Progenitor cell of endocrine pancreas (in vitro differentiated cells): Measurements from ENCODE around the gene SRGAP2C. TPM values are rescaled to one million over a fixed set of nuclear protein-coding genes. Genes with fewer than 3 reads are reported as not detected.
"Not testable (repeated sequence)": the region's sequence is repeated elsewhere in the genome, so short reads cannot be mapped to it uniquely, and the experiment has no call there.

Experiments used
- DNase-seq: peaks from one replicate; pipeline ENCODE4 v3.0.0; 2021; ENCODE audit warnings: low spot score; ENCODE audit not compliant: unreplicated experiment
- H3K27ac Mint-ChIP-seq: 2 replicates; pipeline ENCODE4 v1.8.0; 2021; ENCODE audit warnings: mild to moderate bottlenecking, moderate library complexity, mixed read lengths
- H3K27me3 Mint-ChIP-seq: 2 replicates; pipeline ENCODE4 v1.8.0; 2021; ENCODE audit warnings: mixed read lengths
- H3K36me3 Mint-ChIP-seq: 2 replicates; pipeline ENCODE4 v1.8.0; 2022; ENCODE audit warnings: mixed read lengths; ENCODE audit not compliant: insufficient read depth
- H3K4me1 Mint-ChIP-seq: 2 replicates; pipeline ENCODE4 v1.8.0; 2021; ENCODE audit warnings: low read depth, mixed read lengths
- H3K4me3 Mint-ChIP-seq: 2 replicates; pipeline ENCODE4 v1.8.0; 2021; ENCODE audit warnings: low read depth, mild to moderate bottlenecking, moderate library complexity, mixed read lengths
- H3K9me3 Mint-ChIP-seq: 2 replicates; pipeline ENCODE4 v1.8.0; 2021; ENCODE audit warnings: low read depth, mixed read lengths
- total RNA-seq: library from RNA; stranded (reverse); gene quantifications from 2 replicates; pipeline ENCODE4 v1.2.1, GENCODE V29; 2021

The SRGAP2C gene
- total RNA-seq, 1 donor from 2014 or later = 14.4 TPM

GRCh38 chr1:121221770-121222169 is 37.0 kb downstream of the SRGAP2C start:
- not testable (repeated sequence) for H3K4me3 Mint-ChIP-seq, DNase-seq, H3K27ac Mint-ChIP-seq, H3K4me1 Mint-ChIP-seq, H3K36me3 Mint-ChIP-seq, H3K9me3 Mint-ChIP-seq, H3K27me3 Mint-ChIP-seq

GRCh38 chr1:121224714-121225113 is 39.9 kb downstream of the SRGAP2C start:
- H3K36me3 Mint-ChIP-seq, H3K9me3 Mint-ChIP-seq, H3K4me1 Mint-ChIP-seq, H3K4me3 Mint-ChIP-seq, DNase-seq, H3K27me3 Mint-ChIP-seq, H3K27ac Mint-ChIP-seq: not testable (repeated sequence)

GRCh38 chr1:121226295-121226904 is 41.6 kb downstream of the SRGAP2C start:
- H3K27me3 Mint-ChIP-seq, H3K4me1 Mint-ChIP-seq, H3K27ac Mint-ChIP-seq, DNase-seq, H3K4me3 Mint-ChIP-seq, H3K9me3 Mint-ChIP-seq, H3K36me3 Mint-ChIP-seq: not testable (repeated sequence)

GRCh38 chr1:121226925-121227324 is 42.1 kb downstream of the SRGAP2C start:
- H3K9me3 Mint-ChIP-seq, H3K4me1 Mint-ChIP-seq, H3K27me3 Mint-ChIP-seq, H3K27ac Mint-ChIP-seq, H3K4me3 Mint-ChIP-seq, DNase-seq, H3K36me3 Mint-ChIP-seq: not testable (repeated sequence)

- not testable (repeated sequence) for H3K4me3 Mint-ChIP-seq, H3K27me3 Mint-ChIP-seq, DNase-seq, H3K4me1 Mint-ChIP-seq, H3K27ac Mint-ChIP-seq, H3K9me3 Mint-ChIP-seq, H3K36me3 Mint-ChIP-seq
Observed at GRCh38 chr1:121227544-121228330, 43.0 kb downstream of the SRGAP2C start.

- not testable (repeated sequence) for H3K9me3 Mint-ChIP-seq, H3K36me3 Mint-ChIP-seq, H3K4me3 Mint-ChIP-seq, H3K27ac Mint-ChIP-seq, DNase-seq, H3K4me1 Mint-ChIP-seq, H3K27me3 Mint-ChIP-seq
Observed at GRCh38 chr1:121230636-121231035, 45.9 kb downstream of the SRGAP2C start.

GRCh38 chr1:121232445-121233125 is 47.8 kb downstream of the SRGAP2C start:
- H3K27ac Mint-ChIP-seq, H3K9me3 Mint-ChIP-seq, DNase-seq, H3K27me3 Mint-ChIP-seq, H3K36me3 Mint-ChIP-seq, H3K4me3 Mint-ChIP-seq, H3K4me1 Mint-ChIP-seq: not testable (repeated sequence)

- not testable (repeated sequence) for H3K27me3 Mint-ChIP-seq, H3K4me1 Mint-ChIP-seq, H3K4me3 Mint-ChIP-seq, H3K27ac Mint-ChIP-seq, H3K9me3 Mint-ChIP-seq, H3K36me3 Mint-ChIP-seq, DNase-seq
Observed at GRCh38 chr1:121234090-121234759, 49.5 kb downstream of the SRGAP2C start.

- H3K4me3 Mint-ChIP-seq = not testable (repeated sequence)
Observed at GRCh38 chr1:121238384-121238783, 53.6 kb downstream of the SRGAP2C start.

GRCh38 chr1:121243913-121244312 is 59.1 kb downstream of the SRGAP2C start:
- H3K4me1 Mint-ChIP-seq, H3K27ac Mint-ChIP-seq, H3K27me3 Mint-ChIP-seq, H3K36me3 Mint-ChIP-seq, H3K9me3 Mint-ChIP-seq, DNase-seq, H3K4me3 Mint-ChIP-seq: not testable (repeated sequence)

More at GRCh38 chr1:121238384-121238783, 53.6 kb downstream of the SRGAP2C start:
- not testable (repeated sequence) for H3K4me1 Mint-ChIP-seq, H3K27me3 Mint-ChIP-seq, H3K36me3 Mint-ChIP-seq, H3K9me3 Mint-ChIP-seq, DNase-seq, H3K27ac Mint-ChIP-seq

GRCh38 chr1:121246399-121246798 is 61.6 kb downstream of the SRGAP2C start:
- DNase-seq, H3K27me3 Mint-ChIP-seq, H3K27ac Mint-ChIP-seq, H3K9me3 Mint-ChIP-seq, H3K4me3 Mint-ChIP-seq, H3K4me1 Mint-ChIP-seq, H3K36me3 Mint-ChIP-seq: not testable (repeated sequence)

GRCh38 chr1:121252656-121253055 is 67.9 kb downstream of the SRGAP2C start:
- not testable (repeated sequence) for H3K27me3 Mint-ChIP-seq, DNase-seq, H3K36me3 Mint-ChIP-seq, H3K4me1 Mint-ChIP-seq, H3K27ac Mint-ChIP-seq, H3K9me3 Mint-ChIP-seq, H3K4me3 Mint-ChIP-seq

- H3K36me3 Mint-ChIP-seq, DNase-seq, H3K4me1 Mint-ChIP-seq, H3K27me3 Mint-ChIP-seq, H3K27ac Mint-ChIP-seq, H3K4me3 Mint-ChIP-seq, H3K9me3 Mint-ChIP-seq: not testable (repeated sequence)
Observed at GRCh38 chr1:121254618-121255017, 69.8 kb downstream of the SRGAP2C start.
